ENCODE results near the gene RBMS1.

RBMS1 gene

DNA sequence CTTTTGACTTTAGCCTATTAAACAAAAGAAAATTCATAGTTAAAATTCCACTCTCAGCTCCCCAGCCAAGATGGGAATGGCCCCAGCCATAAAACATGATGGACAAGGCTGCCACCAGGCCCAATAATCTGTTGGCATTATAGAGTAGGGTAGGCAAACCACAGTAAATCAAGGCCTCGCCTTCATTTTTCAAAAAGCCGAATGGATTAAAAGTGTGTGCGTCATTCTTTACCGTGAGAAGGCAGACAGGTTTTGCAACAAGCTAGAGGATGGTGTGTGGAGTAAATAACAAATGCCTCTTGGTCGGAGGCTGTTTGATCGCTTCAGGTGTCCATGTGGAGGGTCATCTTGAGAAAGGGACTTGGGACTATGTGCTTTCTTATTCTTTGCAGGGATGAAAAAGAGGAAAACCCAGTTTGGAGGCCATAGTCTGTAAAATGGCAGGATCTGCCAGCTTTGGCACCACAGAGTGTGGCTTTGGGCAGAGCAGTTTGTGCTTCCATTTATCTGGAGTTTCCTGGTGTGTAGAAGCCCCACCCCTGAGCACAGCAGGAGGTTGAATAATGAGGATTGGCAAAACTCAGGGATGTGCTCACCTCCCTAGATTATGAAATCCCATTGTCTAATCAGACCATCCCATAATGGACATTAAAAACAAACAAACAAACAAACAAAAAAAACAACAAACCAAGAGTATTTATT lies 236.4 kb downstream of the RBMS1 start:
- no peak overlapping the region for H3K4me2 ChIP-seq (ENCODE audit: low read depth, low read length, poor library complexity, severe bottlenecking)
- TF ChIP-seq, protein P1, sequence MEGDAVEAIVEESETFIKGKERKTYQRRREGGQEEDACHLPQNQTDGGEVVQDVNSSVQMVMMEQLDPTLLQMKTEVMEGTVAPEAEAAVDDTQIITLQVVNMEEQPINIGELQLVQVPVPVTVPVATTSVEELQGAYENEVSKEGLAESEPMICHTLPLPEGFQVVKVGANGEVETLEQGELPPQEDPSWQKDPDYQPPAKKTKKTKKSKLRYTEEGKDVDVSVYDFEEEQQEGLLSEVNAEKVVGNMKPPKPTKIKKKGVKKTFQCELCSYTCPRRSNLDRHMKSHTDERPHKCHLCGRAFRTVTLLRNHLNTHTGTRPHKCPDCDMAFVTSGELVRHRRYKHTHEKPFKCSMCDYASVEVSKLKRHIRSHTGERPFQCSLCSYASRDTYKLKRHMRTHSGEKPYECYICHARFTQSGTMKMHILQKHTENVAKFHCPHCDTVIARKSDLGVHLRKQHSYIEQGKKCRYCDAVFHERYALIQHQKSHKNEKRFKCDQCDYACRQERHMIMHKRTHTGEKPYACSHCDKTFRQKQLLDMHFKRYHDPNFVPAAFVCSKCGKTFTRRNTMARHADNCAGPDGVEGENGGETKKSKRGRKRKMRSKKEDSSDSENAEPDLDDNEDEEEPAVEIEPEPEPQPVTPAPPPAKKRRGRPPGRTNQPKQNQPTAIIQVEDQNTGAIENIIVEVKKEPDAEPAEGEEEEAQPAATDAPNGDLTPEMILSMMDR (conservative IDR thresholded peaks at IDR 0.05; ENCODE audit: low read length), result no peak
- TF ChIP-seq EZH2phosphoT487 (IDR thresholded peaks at IDR 0.05; ENCODE audit: borderline replicate concordance), result no peak
- H3K9ac ChIP-seq (ENCODE audit: low read depth, low read length, poor library complexity, severe bottlenecking), result no peak overlapping the region
- H3F3A ChIP-seq (ENCODE audit: low read depth), result no peaks in the 10 kb centered on the region
- H3K27me3 ChIP-seq (ENCODE audit: insufficient read depth, low read length, poor library complexity, severe bottlenecking), result no peaks in the 10 kb centered on the region
- no peaks in the 10 kb centered on the region for H3K36me3 ChIP-seq (ENCODE audit: insufficient read depth, low read length)
- H4K20me1 ChIP-seq (ENCODE audit: insufficient read depth, low read length, poor library complexity, severe bottlenecking), result no peaks in the 10 kb centered on the region
- H3K4me1 ChIP-seq (ENCODE audit: insufficient read depth, low read length, poor library complexity, severe bottlenecking), result no peaks in the 10 kb centered on the region
- H3K9me3 ChIP-seq (ENCODE audit: insufficient read depth, low read depth, low read length), result no peaks in the 10 kb centered on the region
- no peaks in the 10 kb centered on the region for H3K79me2 ChIP-seq (ENCODE audit: insufficient read depth, low read length)
- no peaks in the 10 kb centered on the region for H3K9me2 ChIP-seq (replicated peaks; ENCODE audit: low read depth, low read length)
- H2AFZ ChIP-seq (ENCODE audit: low read length), result no peak overlapping the region
- no peak overlapping the region for H3K4me3 ChIP-seq (ENCODE audit: low read length, poor library complexity, severe bottlenecking)

DNA sequence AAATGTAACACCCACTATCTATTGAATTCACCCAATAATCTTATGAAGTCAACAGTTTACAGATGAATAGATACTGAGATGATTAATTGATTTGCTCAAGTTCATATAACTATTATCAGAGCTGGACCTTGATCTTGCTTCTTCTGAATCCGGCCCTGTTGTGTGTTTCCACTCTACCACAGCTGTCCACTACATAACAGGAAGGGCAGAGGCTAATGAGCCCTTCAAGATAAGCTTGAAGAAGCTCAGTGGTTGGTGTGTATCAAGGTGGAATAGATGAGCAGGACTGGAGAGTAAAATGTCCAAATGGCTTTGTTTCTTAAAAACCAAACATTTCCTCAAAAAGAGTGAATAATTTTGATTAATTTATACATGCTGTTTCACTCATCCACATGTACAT lies 237.1 kb downstream of the RBMS1 start:
- H3K9ac ChIP-seq (ENCODE audit: low read depth, low read length, poor library complexity, severe bottlenecking), result no peak overlapping the region
- no peak for TF ChIP-seq EZH2phosphoT487 (IDR thresholded peaks at IDR 0.05; ENCODE audit: borderline replicate concordance)
- TF ChIP-seq, protein P1 (conservative IDR thresholded peaks at IDR 0.05; ENCODE audit: low read length), result no peak
- H3K9me3 ChIP-seq (ENCODE audit: insufficient read depth, low read depth, low read length), result no peaks in the 10 kb centered on the region
- H3F3A ChIP-seq (ENCODE audit: low read depth), result no peaks in the 10 kb centered on the region
- H3K27me3 ChIP-seq (ENCODE audit: insufficient read depth, low read length, poor library complexity, severe bottlenecking), result no peaks in the 10 kb centered on the region
- no peak overlapping the region for H2AFZ ChIP-seq (ENCODE audit: low read length)
- no peaks in the 10 kb centered on the region for H3K79me2 ChIP-seq (ENCODE audit: insufficient read depth, low read length)
- H3K4me3 ChIP-seq (ENCODE audit: low read length, poor library complexity, severe bottlenecking), result no peak overlapping the region
- no peaks in the 10 kb centered on the region for H4K20me1 ChIP-seq (ENCODE audit: insufficient read depth, low read length, poor library complexity, severe bottlenecking)
- H3K9me2 ChIP-seq (replicated peaks; ENCODE audit: low read depth, low read length), result no peaks in the 10 kb centered on the region
- H3K36me3 ChIP-seq (ENCODE audit: insufficient read depth, low read length), result no peaks in the 10 kb centered on the region
- no peaks in the 10 kb centered on the region for H3K4me1 ChIP-seq (ENCODE audit: insufficient read depth, low read length, poor library complexity, severe bottlenecking)
- H3K4me2 ChIP-seq (ENCODE audit: low read depth, low read length, poor library complexity, severe bottlenecking), result no peak overlapping the region

DNA sequence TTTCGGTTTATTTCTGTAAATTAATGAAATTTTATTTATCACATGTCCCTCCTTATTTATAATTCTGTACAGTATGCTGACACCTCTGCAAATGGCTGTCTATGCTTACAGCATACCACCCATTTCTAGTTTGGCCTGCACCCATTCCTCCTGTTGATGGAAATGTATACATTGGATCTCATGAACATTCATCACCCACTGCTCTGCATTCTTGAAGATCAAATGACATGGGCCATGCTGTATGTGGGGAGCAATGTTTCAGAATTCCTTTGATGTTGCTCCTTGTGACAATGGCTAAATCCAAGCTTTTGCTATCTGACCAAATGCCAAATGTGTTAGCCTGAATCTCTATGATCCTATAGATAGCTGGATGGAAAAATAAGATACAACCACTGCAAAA lies 238.2 kb downstream of the RBMS1 start:
- no peaks in the 10 kb centered on the region for H3K27me3 ChIP-seq (ENCODE audit: insufficient read depth, low read length, poor library complexity, severe bottlenecking)
- no peak overlapping the region for H3K4me3 ChIP-seq (ENCODE audit: low read length, poor library complexity, severe bottlenecking)
- no peaks in the 10 kb centered on the region for H3K4me1 ChIP-seq (ENCODE audit: insufficient read depth, low read length, poor library complexity, severe bottlenecking)
- H3K9me2 ChIP-seq (replicated peaks; ENCODE audit: low read depth, low read length), result no peaks in the 10 kb centered on the region
- no peak overlapping the region for H2AFZ ChIP-seq (ENCODE audit: low read length)
- H3K79me2 ChIP-seq (ENCODE audit: insufficient read depth, low read length), result no peaks in the 10 kb centered on the region
- no peak for TF ChIP-seq EZH2phosphoT487 (IDR thresholded peaks at IDR 0.05; ENCODE audit: borderline replicate concordance)
- TF ChIP-seq, protein P1 (conservative IDR thresholded peaks at IDR 0.05; ENCODE audit: low read length), result no peak
- H3F3A ChIP-seq (ENCODE audit: low read depth), result no peaks in the 10 kb centered on the region
- no peak overlapping the region for H3K9ac ChIP-seq (ENCODE audit: low read depth, low read length, poor library complexity, severe bottlenecking)
- H3K9me3 ChIP-seq (ENCODE audit: insufficient read depth, low read depth, low read length), result no peaks in the 10 kb centered on the region
- no peak overlapping the region for H3K4me2 ChIP-seq (ENCODE audit: low read depth, low read length, poor library complexity, severe bottlenecking)
- no peaks in the 10 kb centered on the region for H3K36me3 ChIP-seq (ENCODE audit: insufficient read depth, low read length)
- H4K20me1 ChIP-seq (ENCODE audit: insufficient read depth, low read length, poor library complexity, severe bottlenecking), result no peaks in the 10 kb centered on the region
